HUDEP-2 (cell line): ENCODE measurements around the gene AFF4.

Source experiments
- DNase-seq, 76 experiments: peaks; one replicate each; lab custom pipeline; 2025; ENCODE audit not compliant: unreplicated experiment in 76 of 76; lab: John Stamatoyannopoulos, UW

AFF4 gene

DNA sequence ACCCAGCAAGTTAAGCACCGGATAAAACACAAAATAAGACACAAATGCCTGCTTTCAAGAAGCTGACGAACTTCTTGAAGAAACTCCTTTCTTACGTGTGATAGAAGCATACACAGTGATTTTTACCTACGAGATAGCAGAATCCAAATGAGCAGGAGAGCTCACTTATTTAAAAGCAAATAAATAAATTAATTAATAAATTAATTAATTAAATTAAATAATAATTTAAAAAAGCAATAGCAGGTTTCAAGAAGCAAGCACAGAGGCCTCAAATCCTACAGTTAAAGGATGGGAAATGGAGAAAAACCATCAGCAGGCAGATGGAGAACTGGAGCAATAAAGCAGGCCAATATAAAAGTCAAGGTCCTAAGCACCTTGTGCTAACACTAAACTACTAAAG lies 72.6 kb downstream of the AFF4 start:
- no peak for DNase-seq

DNA sequence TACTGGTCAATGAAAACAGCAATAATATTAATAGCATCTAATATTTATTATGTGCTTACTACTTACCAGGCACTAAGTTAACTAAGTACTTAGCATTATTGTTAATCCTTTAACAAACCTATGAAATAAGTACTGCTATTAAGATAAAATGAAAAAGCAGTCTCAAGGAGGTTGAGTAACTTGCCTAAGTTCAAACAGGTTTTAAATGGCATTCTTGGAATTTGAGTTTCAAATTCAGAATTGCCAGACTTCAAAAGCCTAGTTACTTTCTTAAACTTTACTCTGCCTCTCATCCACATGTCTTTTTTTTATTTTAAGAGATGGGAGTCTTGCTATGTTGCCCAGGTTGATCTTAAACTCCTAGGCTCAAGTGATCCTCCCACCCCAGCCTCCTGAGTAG lies 73.9 kb downstream of the AFF4 start:
- no peak for DNase-seq

DNA sequence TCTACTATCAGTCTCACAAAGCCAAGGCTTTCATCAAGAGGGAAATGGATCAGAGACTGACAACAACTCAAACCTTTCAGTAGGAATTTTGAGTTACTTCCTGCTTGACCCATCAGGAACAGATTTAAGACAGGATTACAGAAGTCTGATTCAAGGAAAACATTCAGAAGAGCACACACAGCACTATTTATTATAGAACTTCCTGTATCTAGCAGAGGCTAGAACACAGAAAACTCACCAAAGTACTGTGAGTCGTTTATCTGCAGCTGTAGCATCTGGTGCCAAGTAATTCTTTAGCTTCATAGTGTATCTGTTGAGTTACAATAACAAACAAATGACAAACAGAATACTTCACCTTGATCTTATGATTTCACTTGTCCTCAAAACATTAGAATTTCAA lies 76.2 kb downstream of the AFF4 start:
- no peak for DNase-seq

DNA sequence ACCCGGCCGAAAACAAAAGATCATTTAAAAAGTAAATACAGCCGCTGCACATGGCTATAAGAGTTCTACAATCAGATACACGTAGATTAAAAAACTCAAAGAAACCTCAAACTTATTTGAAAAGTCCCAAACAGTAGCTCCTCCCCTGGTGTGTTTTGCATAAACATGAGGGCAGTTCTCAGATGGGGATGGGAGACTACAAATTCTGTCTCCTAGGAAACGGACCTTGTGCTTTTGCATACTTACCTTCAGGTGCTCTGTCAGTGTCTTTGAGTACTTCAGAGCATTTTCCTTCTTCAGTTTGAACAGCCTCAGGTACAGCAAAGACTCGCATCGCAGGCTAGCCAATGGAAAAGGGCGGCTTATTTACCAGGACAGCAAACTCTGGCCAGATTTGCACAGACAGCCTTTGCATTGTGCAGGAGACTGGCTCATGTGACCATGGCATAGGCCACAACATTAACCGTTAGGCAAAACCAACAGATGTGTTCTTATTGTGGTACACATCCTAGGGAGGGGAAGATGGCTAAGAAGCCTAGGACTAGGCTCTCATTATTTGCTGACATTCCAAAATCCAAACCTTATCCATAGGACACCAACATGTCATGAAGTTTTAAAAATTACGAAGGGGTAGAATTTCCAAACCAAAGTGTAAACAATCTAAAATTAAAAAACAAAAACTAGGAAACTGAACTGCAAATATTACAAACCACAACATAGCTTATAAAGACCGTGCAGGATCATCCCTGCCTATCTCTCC lies 77.2 kb downstream of the AFF4 start:
- no peak for DNase-seq

DNA sequence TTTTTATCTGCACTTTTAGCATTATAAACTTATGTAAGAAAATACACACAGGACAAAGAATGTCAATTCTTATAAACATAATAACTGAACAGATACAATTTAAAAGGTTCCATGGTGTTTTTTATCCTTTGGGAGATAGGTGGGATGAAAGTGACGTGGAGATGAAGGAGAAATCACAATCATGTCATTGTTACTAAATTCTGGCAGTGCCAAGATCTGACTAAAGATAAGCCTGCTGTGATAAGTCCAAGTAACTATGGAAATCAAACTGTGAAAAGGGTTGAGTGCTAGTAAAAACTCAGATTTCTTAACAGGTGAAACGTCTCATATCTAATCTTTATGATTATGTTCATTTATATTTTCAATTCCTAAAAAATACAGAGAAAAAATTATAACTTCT lies 78.9 kb downstream of the AFF4 start:
- no peak for DNase-seq

DNA sequence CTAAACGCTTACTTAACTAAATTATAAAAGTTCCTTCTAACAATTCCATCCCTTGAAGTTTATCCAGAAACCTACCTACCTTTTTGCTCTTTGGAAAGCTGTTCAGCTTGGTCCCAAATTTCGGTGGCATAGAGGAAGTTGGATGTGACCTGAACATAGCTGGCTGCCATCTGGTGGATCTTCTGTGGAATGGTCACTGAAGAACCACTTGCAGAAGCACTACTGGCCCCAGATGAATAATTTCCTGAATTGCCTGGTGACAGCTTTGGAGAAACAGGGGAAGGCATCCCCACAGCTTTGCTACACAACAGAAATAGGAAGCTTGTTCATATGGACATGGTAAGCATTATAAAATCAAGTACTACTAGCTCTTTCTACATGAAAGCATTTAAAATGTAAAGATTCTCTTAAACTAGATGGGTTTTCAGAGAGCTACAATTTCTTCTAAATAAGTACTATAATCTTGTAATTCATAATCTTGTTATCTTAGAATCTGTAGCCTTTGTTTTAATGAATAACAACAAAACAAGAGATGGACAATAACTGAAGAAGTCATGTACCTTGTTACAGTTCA lies 80.1 kb downstream of the AFF4 start:
- peak in 48 of 76 experiments; percentile 2 to 63 (median 27) for DNase-seq

DNA sequence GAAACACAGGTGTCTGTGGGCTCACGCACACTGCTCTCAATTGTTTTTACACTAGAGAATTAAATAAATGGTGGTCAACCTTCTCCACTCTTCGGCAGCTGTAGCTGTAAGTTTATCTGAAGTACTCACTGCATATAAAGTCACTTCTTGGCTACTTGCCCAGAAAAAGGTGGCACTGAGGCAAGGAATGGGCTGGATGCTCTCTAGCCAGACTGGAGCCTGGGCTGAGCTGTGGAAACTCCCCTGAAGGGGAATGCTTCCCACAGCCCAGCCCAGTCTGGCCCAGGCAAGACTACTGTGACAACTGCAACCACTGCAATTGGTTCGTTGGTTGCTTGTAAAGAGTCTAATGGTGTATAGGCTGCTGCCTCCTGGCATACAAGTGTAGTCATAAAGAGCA lies 85.5 kb downstream of the AFF4 start:
- DNase-seq, result peak in 37 of 76 experiments; percentile 2 to 72 (median 29)

DNA sequence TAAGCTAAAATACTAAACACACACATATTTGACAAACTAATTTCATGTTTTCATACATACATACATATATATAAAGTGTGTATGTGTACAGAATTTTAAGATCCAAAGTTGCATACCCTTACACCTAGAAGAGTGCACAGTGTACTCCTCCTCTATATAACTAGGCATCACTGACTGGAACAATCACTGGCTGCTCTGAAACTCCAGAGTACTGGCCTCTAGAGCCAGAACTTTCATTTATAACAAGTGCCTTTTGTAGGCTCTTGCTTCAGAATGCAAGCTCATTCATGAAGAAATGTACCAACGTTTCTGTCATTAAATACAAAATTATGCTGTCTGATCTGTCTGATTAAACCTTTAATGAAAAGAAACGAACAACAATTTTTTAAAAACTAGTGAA lies 86.0 kb downstream of the AFF4 start:
- DNase-seq, result no peak

DNA sequence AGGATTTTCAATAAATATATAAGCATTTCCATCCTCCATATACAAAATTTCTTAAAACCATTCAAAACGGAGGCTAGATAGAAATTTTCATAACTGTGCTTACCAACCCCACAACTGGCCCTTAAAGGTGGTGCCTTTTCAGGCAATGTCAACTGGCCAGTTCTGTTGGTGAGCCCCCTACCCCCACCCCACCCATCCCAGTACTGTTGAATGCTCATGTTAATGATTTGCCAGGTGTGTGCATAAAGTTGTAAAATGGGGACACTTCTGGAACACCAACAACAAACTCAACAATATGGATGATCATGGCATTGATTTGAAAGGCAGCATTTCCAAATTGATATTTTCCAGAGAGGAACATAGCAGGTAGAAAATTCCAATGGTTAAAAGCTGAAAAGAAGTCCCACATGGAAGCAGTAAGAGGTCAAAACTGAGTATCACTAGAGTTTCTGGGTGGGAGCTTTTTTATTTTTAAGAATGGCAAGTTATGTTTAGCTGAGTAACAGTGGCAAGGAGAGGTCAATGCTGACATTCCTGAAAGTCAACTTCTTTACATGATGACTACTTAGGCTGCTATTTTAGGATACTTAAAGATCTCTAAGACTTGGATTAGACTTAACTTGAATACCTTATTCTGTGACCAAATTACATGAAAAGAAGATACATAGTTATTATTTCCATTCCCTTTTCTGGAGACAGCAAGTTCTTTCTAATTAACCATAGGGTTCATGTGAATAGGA lies 87.2 kb downstream of the AFF4 start:
- no peak for DNase-seq

DNA sequence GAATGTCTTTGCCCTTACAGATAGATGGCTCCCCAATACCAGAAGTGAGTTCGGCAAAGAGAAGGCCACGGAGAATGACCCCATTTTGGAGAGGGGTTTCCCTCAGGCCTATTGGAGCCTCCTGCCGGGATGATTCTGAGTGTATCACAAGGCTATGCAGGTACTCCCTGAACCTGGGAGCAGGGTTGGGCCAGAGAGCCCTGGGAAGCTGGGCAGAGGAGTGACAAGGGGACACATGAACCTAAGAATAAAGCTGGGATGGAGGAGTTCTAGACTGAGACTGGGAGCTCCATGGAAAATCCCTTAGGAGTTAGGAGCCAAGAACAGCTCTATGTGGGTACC lies 89.5 kb downstream of the AFF4 start:
- DNase-seq, result no peak

DNA sequence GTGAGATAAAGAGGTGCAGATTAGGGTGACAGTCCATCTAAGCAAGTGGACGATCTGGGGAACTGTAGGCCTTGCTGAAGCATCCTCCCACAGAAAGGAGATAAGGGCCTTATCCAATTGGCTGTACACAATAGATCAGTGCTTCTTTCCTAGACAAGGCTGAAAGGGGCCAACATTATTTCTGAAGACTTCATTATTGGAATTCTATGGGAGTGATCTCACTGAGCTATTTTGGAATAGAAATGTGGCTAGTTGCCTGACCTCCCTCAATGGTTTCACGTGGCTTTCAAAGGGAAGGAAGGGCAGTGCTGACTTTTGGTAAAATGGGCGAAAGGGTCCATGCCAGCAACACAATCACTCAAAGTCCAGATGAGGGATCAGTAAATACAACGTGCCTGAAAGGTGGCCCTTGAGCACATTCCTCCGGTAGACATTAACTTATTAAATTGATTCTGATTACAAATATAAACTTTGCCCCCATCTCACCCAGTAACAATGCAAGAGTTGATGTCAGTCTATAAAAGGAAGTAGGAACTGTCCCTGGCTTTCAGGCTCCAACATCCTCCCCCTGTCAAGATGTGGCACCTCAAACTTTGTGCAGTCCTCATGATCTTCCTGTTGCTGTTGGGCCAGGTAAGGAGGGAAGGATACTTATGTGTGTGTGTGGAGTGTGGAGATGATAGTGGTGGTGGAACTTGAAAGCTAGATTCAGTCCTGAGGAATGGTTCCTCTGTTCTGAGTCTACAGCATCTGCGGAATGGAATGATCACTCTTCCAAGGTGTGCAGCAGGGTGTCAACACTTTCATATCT lies 90.1 kb downstream of the AFF4 start, which contains the start of gene LEAP2:
Gene LEAP2 (plus strand): TSS at position 550 of the 811 bp plus-strand sequence. CDS start 27 bp downstream, at position 577.
- peak in 21 of 76 experiments; percentile 2 to 48 (median 13) for DNase-seq

DNA sequence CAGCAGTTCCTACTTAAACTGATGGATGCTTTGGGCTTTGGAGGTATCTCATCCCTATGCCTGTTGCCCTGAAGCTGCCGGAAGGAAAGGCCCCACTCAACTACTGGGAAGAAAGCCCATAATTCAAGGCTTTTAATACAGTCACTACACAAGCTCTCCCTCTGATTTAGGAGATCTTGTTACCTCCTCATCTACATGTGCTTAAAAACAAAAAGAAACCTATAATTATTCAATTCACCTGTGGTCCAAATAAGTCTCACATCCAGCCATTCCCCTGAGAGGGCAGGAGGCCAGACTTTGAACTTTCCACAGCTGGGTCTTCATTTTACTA lies 90.7 kb downstream of the AFF4 start:
- DNase-seq, result no peak

DNA sequence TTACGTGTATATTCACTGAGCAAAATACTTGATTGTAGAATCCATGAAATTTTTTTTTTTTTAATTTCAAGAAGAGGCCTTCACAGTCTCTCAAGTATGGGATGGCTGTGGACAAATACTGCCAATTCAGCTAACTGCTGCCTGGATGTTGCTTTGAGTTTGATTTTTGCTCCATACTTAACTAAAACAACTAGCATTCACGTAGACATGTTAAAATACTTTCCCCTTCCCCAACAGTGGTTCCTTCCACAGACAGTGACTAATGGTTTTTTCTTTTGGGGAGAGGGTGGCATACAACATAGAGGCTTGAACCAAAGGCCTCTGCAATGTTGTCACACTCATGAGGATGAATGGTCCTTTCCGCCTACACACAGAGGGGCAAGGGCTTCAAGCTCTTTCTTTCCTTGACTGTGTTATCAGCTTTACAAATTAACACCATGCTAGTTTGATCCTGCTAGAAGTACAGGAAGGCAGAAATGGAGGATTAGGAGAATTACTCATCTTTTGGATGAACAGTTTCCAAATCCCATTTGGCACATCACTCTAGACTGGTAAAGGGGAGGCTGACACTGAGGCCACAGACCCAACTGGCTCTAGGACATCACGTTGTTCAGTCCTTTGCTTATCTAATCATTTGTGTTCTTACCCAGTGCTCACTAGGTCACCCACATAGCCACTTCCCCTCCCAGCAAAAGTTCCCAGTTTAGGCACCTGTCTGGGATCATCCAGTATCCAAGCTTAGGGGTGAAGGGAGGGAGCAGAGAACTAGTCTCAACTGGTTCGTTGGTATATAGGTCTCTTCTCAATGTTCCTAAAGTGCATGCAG lies 91.8 kb downstream of the AFF4 start:
- no peak for DNase-seq

DNA sequence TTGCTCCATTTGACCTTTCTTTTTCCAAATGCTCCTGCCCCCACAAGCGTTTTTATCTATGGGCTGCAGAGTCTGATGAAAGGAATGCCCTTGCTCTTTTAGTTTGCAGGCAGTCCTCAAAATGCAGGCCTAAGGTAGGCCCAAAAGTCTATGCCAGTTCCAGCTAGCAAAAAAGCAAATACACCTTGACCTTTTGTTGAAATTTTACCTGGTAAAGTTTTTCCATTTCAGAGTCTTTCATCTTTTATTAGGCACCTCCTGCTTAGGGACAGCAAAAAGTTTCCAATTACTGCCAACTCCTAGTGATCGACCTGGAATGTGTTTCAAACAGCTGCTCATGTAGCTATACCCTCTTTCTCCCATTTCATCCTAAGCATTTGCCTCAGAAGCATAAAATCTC lies 92.6 kb downstream of the AFF4 start:
- DNase-seq, result no peak

DNA sequence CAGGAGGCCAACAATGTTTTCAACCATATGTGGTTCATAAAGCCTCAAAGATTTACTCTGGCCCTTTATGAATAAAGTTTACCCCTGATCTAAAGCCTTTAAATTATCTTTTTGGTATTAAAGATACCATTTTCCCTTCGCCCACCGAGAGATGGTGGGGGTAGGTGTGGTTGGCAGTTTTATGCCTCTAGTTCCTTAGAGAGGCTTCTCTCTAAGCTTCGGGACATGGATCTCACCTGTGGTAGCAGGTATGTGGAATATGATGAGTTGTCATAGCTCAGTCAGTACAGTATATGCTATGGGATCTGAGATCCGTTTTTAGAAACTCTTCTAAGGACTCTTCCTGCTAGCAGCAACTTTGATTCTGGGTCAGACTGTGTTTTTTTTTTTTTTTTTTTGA lies 94.7 kb downstream of the AFF4 start:
- DNase-seq, result no peak

DNA sequence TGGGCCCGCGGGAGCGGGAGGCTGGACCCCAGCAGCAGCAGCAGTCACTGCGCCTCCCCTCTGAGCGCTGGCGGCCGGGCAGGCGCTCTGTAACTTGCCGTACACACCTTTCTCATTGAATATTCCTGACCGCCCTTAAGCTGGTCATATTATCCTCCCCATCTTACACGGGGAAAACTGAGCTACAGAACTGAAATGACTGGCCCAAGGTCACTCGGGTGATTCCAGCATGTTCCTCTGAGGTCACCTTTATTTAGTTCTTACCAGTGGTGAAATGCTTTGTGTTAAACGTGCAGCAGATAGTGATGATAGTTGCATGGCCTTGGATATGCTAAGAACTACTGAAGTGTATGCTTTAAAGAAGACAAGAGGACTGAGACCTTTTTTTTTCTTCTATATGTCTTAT lies 96.4 kb downstream of the AFF4 start:
- peak in 3 of 76 experiments; percentile 14 to 36 (median 22) for DNase-seq

DNA sequence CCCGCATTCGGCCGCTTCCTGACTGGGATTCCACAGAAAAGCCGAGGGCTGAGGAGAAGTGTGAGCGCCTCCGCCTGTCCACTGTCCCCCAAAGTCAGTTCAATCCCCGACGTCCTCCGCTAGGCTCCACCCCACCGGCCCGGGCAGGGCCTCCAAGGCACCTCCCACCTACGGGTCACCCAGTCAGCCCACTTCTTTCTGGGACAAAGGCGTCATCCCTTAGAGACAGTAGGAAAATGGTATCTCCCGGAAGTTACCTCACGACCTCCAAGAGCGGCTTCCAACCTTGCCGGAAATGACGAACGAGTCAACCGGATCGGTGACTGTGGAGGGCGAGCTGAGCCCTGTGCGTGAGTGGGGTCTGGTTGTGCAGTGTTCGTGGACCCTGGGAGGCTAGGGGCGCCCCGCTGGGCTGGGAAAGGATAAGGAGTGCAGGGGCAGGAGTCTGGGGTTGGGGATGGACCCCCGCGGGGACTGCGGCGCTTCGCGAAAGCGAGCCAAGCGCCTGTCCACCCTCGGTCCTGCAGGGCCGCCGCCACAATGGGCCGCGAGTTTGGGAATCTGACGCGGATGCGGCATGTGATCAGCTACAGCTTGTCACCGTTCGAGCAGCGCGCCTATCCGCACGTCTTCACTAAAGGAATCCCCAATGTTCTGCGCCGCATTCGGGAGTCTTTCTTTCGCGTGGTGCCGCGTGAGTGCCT lies 96.9 kb downstream of the AFF4 start, which contains the start of the genes GDF9 and UQCRQ:
Gene GDF9 (minus strand): TSS at position 128 of the 704 bp plus-strand sequence. CDS start 1,936 bp downstream, outside the sequence.
Gene UQCRQ (plus strand): TSS at position 301 of the 704 bp plus-strand sequence. CDS start 240 bp downstream, at position 541.
- peak; percentile 21 to 99 (median 95) for DNase-seq

DNA sequence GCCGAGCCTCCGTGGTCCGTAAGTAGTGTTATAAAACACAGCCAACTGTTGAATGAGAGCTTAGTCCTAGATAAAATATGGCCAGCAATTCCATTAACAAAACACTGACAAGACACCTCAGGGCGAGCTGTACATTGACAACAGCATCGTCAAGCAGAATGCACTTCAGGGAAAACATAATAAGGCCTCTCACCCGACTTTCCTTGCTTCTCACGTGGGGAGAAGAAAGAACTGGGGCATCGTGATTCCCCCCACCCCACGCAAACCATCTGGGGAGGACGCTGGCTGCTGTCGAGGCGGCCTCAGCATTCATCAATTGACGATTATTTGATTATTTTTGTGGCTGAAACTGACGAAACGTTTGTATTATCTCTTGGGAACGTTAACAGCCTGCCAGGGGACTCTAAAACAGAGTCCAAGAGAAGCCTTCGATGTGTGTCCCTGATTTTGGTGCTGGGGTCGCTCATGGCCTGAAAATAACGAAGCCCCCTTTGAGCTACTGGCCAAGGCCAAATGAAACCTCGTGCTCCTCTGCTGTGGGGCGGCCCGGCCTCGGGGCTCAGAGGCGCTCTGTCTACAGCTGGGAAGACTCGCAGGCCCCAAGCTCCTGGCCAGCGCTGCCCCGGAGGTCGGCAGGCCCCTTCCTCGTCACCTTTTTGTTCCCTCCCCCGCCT lies 97.6 kb downstream of the AFF4 start:
- DNase-seq, result peak in 1 of 76 experiments; percentile 8

DNA sequence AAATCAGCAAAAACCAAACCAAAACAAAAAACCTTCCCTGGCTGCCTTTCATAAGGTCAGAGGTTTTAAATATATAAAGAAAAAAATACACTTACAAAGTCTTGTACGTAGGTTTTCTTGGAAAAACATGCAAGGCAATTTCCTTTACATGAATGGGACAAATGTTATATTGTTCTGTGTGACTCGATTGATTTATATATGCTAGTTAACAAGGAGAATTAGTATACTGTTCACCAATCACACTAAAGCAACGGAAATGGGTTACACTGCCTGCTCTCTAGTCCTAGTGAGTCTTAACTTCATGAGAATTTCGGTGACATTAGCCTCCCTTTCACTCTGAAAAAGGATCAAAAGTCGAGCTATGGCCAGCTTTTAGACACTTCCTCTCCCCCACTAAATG lies 102.7 kb downstream of the AFF4 start:
- DNase-seq, result no peak
